Neural progenitor cell (in vitro differentiated cells): ENCODE results near the gene IQCH. TPM values are rescaled to one million over a fixed set of nuclear protein-coding genes. Genes with fewer than 3 reads are reported as not detected.

Source experiments
- DNase-seq: peaks from one replicate; pipeline ENCODE4 v3.0.0-alpha.2; 2016; ENCODE audit warnings: low spot score
- H2AFZ ChIP-seq: fragments of 200-600 bp; sonication (generic); replicated peaks from 2 replicates; pipeline ENCODE4 v1.6.1; 2016; ENCODE audit warnings: antibody characterized with exemption
- H3F3A ChIP-seq: fragments of 200-600 bp; sonication (generic); 2 replicates; pipeline ENCODE4 v1.6.1; 2016; ENCODE audit warnings: antibody characterized with exemption, low read depth
- H3K27ac ChIP-seq: fragments of 200-600 bp; sonication (generic); 2 replicates; pipeline ENCODE4 v1.5.1; 2016; ENCODE audit warnings: mild to moderate bottlenecking
- H3K27me3 ChIP-seq: fragments of 200-600 bp; sonication (generic); 2 replicates; pipeline ENCODE4 v1.6.1; 2016; ENCODE audit warnings: mild to moderate bottlenecking, moderate library complexity
- H3K36me3 ChIP-seq: fragments of 200-600 bp; sonication (generic); 2 replicates; pipeline ENCODE4 v1.5.1; 2016
- H3K4me1 ChIP-seq: fragments of 200-600 bp; sonication (generic); 2 replicates; pipeline ENCODE4 v1.6.1; 2016; ENCODE audit warnings: mixed run types
- H3K4me2 ChIP-seq: fragments of 200-600 bp; sonication (generic); 2 replicates; pipeline ENCODE4 v1.6.1; 2016
- H3K4me3 ChIP-seq: fragments of 200-600 bp; sonication (generic); 2 replicates; pipeline ENCODE4 v1.5.1; 2016
- H3K79me2 ChIP-seq: fragments of 200-600 bp; sonication (generic); 2 replicates; pipeline ENCODE4 v1.6.1; 2016; ENCODE audit warnings: low read depth
- H3K9ac ChIP-seq: fragments of 200-600 bp; sonication (generic); 2 replicates; pipeline ENCODE4 v1.6.1; 2016
- H3K9me3 ChIP-seq: fragments of 200-600 bp; sonication (generic); 2 replicates; pipeline ENCODE4 v1.5.1; 2016; ENCODE audit warnings: low read depth
- H4K20me1 ChIP-seq: fragments of 200-600 bp; sonication (generic); 2 replicates; pipeline ENCODE4 v1.6.1; 2016; ENCODE audit warnings: low read depth
- H3K27ac Mint-ChIP-seq: 3 replicates; pipeline ENCODE4 v1.8.0; 2021; ENCODE audit warnings: mixed read lengths
- H3K27me3 Mint-ChIP-seq: 2 replicates; pipeline ENCODE4 v1.8.0; 2022; ENCODE audit warnings: low read depth, mild to moderate bottlenecking, inconsistent platforms, moderate library complexity, mixed read lengths; ENCODE audit not compliant: insufficient read depth
- H3K36me3 Mint-ChIP-seq: 3 replicates; pipeline ENCODE4 v1.8.0; 2021; ENCODE audit warnings: mixed read lengths
- H3K4me1 Mint-ChIP-seq: 3 replicates; pipeline ENCODE4 v1.8.0; 2021; ENCODE audit warnings: mixed read lengths
- H3K4me3 Mint-ChIP-seq: 3 replicates; pipeline ENCODE4 v1.8.0; 2021; ENCODE audit warnings: mild to moderate bottlenecking, moderate library complexity, mixed read lengths
- H3K9me3 Mint-ChIP-seq: 3 replicates; pipeline ENCODE4 v1.8.0; 2020; ENCODE audit warnings: mixed read lengths
- EZH2 ChIP-seq: fragments of 200-600 bp; sonication (generic); IDR thresholded peaks from 2 replicates; pipeline ENCODE4 v1.6.1; 2017; ENCODE audit warnings: antibody characterized with exemption, mild to moderate bottlenecking, moderate library complexity
- EZH2phosphoT487 ChIP-seq: fragments of 200-600 bp; sonication (generic); IDR thresholded peaks from 2 replicates; pipeline ENCODE4 v1.6.1; 2017; ENCODE audit warnings: antibody characterized with exemption
- total RNA-seq: library from RNA; depleted of rRNA; stranded (reverse); fragments of >200 nt; gene quantifications from 2 replicates; pipeline ENCODE4 v1.2.3, GENCODE V29; 2015; ENCODE audit warnings: low replicate concordance
- TF ChIP-seq, protein P1 (sequence below): fragments of 200-600 bp; sonication (generic); IDR thresholded peaks from 2 replicates; pipeline ENCODE4 v1.5.1; 2017; ENCODE audit warnings: antibody characterized with exemption, mild to moderate bottlenecking

Gene IQCH
- total RNA-seq, 1 donor from 2014 or later: 21.0 TPM

DNA sequence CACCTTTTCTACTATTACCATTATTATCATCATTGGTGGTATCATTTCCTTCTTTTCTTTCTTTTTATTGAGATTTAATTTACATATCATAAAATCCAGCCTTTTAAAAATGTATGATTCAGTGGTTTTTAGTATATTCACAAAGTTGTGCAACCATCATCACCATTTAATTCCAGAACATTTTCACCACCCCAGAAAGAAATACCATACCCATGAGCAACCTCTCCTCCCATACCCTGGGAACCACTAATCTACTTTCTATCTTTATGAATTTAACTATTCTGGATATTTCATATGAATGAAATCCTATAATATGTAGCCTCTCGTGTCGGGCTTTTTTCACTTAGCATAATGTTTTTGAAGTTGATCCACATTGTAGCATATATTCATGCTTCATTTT is 29.2 kb upstream of the IQCH start:
- Histone ChIP-seq H3K4me3 (no peak overlapping the region), H3K9me3 (no peaks in the 10 kb centered on the region), H3F3A (peaks cover 4% of the 10 kb centered on the region), H2AFZ (no peak overlapping the region), H3K9ac (no peak overlapping the region), H3K36me3 (peaks cover 6% of the 10 kb centered on the region), H3K4me1 (no peaks in the 10 kb centered on the region), H4K20me1 (peaks cover 5% of the 10 kb centered on the region), H3K79me2 (no peaks in the 10 kb centered on the region), H3K27ac (no peak overlapping the region), H3K27me3 (no peaks in the 10 kb centered on the region), H3K4me2 (no peak overlapping the region)
- no peak for DNase-seq
- Mint-ChIP-seq H3K4me1 (no peaks in the 10 kb centered on the region), H3K36me3 (peaks cover 7% of the 10 kb centered on the region), H3K4me3 (no peak overlapping the region), H3K27ac (no peak overlapping the region), H3K9me3 (no peaks in the 10 kb centered on the region), H3K27me3 (no peaks in the 10 kb centered on the region)
- TF ChIP-seq EZH2phosphoT487 (no peak), EZH2 (no peak)
- TF ChIP-seq, protein P1, sequence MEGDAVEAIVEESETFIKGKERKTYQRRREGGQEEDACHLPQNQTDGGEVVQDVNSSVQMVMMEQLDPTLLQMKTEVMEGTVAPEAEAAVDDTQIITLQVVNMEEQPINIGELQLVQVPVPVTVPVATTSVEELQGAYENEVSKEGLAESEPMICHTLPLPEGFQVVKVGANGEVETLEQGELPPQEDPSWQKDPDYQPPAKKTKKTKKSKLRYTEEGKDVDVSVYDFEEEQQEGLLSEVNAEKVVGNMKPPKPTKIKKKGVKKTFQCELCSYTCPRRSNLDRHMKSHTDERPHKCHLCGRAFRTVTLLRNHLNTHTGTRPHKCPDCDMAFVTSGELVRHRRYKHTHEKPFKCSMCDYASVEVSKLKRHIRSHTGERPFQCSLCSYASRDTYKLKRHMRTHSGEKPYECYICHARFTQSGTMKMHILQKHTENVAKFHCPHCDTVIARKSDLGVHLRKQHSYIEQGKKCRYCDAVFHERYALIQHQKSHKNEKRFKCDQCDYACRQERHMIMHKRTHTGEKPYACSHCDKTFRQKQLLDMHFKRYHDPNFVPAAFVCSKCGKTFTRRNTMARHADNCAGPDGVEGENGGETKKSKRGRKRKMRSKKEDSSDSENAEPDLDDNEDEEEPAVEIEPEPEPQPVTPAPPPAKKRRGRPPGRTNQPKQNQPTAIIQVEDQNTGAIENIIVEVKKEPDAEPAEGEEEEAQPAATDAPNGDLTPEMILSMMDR: no peak

DNA sequence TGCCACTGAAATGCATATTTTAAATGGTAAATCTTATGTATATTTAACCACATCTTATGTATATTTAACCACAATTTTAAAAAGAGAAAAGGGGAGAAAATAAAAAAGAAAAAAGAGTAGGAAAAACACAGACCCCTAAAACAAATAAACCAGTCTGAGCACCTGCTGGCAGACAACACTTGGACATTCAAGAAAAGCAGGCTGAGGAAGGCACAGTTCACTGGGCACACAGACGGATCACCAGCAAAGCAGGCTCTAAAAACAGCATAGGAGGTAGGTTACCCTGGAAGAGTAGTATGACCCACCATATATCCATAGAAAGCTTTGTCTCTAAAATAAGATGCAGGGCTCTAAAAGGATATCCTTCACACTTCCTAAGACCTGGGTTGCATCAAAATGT is 27.2 kb upstream of the IQCH start:
- peaks cover 6% of the 10 kb centered on the region for H3K36me3 ChIP-seq
- Mint-ChIP-seq H3K27ac (no peak overlapping the region), H3K36me3 (peaks cover 11% of the 10 kb centered on the region), H3K9me3 (no peaks in the 10 kb centered on the region), H3K4me1 (no peaks in the 10 kb centered on the region), H3K4me3 (no peak overlapping the region), H3K27me3 (no peaks in the 10 kb centered on the region)
- peaks cover 5% of the 10 kb centered on the region for H4K20me1 ChIP-seq
- H3K4me2 ChIP-seq: no peak overlapping the region
- H3K9ac ChIP-seq: no peak overlapping the region
- no peaks in the 10 kb centered on the region for H3K79me2 ChIP-seq
- no peak for DNase-seq
- TF ChIP-seq EZH2phosphoT487 (no peak), EZH2 (no peak)
- TF ChIP-seq, protein P1: no peak
- no peaks in the 10 kb centered on the region for H3K4me1 ChIP-seq
- H3K4me3 ChIP-seq: no peak overlapping the region
- H2AFZ ChIP-seq: no peak overlapping the region
- H3K27ac ChIP-seq: peak overlapping the region; percentile 4
- no peaks in the 10 kb centered on the region for H3K27me3 ChIP-seq
- H3F3A ChIP-seq: peaks cover 4% of the 10 kb centered on the region
- no peaks in the 10 kb centered on the region for H3K9me3 ChIP-seq

DNA sequence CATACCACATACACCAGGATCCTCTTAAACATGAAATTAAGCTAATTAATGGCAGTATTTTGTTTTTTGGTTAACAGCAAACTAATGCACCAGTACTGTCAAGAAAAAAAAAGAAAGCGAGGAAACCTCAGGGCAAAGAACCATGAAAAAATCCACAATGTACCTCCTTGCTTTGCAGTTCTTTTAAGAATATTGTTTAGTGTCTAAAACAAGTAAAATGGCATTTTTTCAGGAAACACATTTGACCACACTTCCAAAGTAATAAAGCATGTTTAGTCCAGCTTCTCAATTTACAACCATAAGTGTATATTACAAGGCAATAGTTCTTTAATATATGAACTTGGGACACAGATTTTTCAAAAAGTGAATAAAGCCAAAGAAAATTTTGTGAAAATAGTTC is 26.7 kb upstream of the IQCH start:
- Histone ChIP-seq H3K4me3 (no peak overlapping the region), H3K36me3 (peaks cover 6% of the 10 kb centered on the region), H2AFZ (no peak overlapping the region), H3K4me2 (no peak overlapping the region), H3K4me1 (no peaks in the 10 kb centered on the region), H3K9ac (no peak overlapping the region), H3K79me2 (no peaks in the 10 kb centered on the region), H4K20me1 (peaks cover 5% of the 10 kb centered on the region), H3K27me3 (no peaks in the 10 kb centered on the region), H3F3A (peaks cover 4% of the 10 kb centered on the region), H3K9me3 (no peaks in the 10 kb centered on the region), H3K27ac (peak overlapping the region; percentile 4)
- H3K27ac Mint-ChIP-seq: no peak overlapping the region
- H3K4me3 Mint-ChIP-seq: no peak overlapping the region
- no peak for DNase-seq
- H3K27me3 Mint-ChIP-seq: no peaks in the 10 kb centered on the region
- peaks cover 13% of the 10 kb centered on the region for H3K36me3 Mint-ChIP-seq
- no peaks in the 10 kb centered on the region for H3K4me1 Mint-ChIP-seq
- no peaks in the 10 kb centered on the region for H3K9me3 Mint-ChIP-seq
- TF ChIP-seq EZH2phosphoT487 (no peak), EZH2 (no peak)
- TF ChIP-seq, protein P1: no peak
